ENCODE measurements around the gene TMEM203.

The TMEM203 gene

GRCh38 chr9:137183980-137184595 lies 21.4 kb downstream of the TMEM203 start:
- no peak overlapping the region for H3K4me3 ChIP-seq (ENCODE audit: low read length)
- no peak for TF ChIP-seq ZNF274 (IDR thresholded peaks at IDR 0.05; ENCODE audit: low read depth, low read length)

GRCh38 chr9:137182836-137183235 lies 22.6 kb downstream of the TMEM203 start:
- TF ChIP-seq ZNF274 (IDR thresholded peaks at IDR 0.05; ENCODE audit: low read depth, low read length), result no peak
- H3K4me3 ChIP-seq (ENCODE audit: low read length), result no peak overlapping the region

- TF ChIP-seq ZNF274 (IDR thresholded peaks at IDR 0.05; ENCODE audit: low read depth, low read length), result no peak
These were observed 23.8 kb downstream of the TMEM203 start for GRCh38 chr9:137181680-137182079.

GRCh38 chr9:137180491-137180890 lies 25.0 kb downstream of the TMEM203 start:
- TF ChIP-seq ZNF274 (IDR thresholded peaks at IDR 0.05; ENCODE audit: low read depth, low read length), result no peak
- H3K4me3 ChIP-seq (ENCODE audit: low read length), result no peak overlapping the region

More at GRCh38 chr9:137181680-137182079, 23.8 kb downstream of the TMEM203 start:
- no peak overlapping the region for H3K4me3 ChIP-seq (ENCODE audit: low read length)

- no peak overlapping the region for H3K4me3 ChIP-seq (ENCODE audit: low read length)
- no peak for TF ChIP-seq ZNF274 (IDR thresholded peaks at IDR 0.05; ENCODE audit: low read depth, low read length)
These were observed 25.7 kb downstream of the TMEM203 start for GRCh38 chr9:137179761-137180160.

GRCh38 chr9:137178939-137179630 lies 26.4 kb downstream of the TMEM203 start:
- no peak overlapping the region for H3K4me3 ChIP-seq (ENCODE audit: low read length)
- no peak for TF ChIP-seq ZNF274 (IDR thresholded peaks at IDR 0.05; ENCODE audit: low read depth, low read length)

- H3K4me3 ChIP-seq (ENCODE audit: low read length), result no peak overlapping the region
- no peak for TF ChIP-seq ZNF274 (IDR thresholded peaks at IDR 0.05; ENCODE audit: low read depth, low read length)
These were observed 27.1 kb downstream of the TMEM203 start for GRCh38 chr9:137178201-137178938.

GRCh38 chr9:137176302-137177182 lies 28.9 kb downstream of the TMEM203 start:
- H3K4me3 ChIP-seq (ENCODE audit: low read length), result no peak overlapping the region
- TF ChIP-seq ZNF274 (IDR thresholded peaks at IDR 0.05; ENCODE audit: low read depth, low read length), result no peak

- no peak for TF ChIP-seq ZNF274 (IDR thresholded peaks at IDR 0.05; ENCODE audit: low read depth, low read length)
- H3K4me3 ChIP-seq (ENCODE audit: low read length), result no peak overlapping the region
These were observed 30.0 kb downstream of the TMEM203 start for GRCh38 chr9:137175345-137175961.

- H3K4me3 ChIP-seq (ENCODE audit: low read length), result no peak overlapping the region
- no peak for TF ChIP-seq ZNF274 (IDR thresholded peaks at IDR 0.05; ENCODE audit: low read depth, low read length)
These were observed 30.6 kb downstream of the TMEM203 start for GRCh38 chr9:137174722-137175293.

GRCh38 chr9:137173796-137174664 lies 31.4 kb downstream of the TMEM203 start:
- no peak for TF ChIP-seq ZNF274 (IDR thresholded peaks at IDR 0.05; ENCODE audit: low read depth, low read length)

More at GRCh38 chr9:137173796-137174664, 31.4 kb downstream of the TMEM203 start:
- no peak overlapping the region for H3K4me3 ChIP-seq (ENCODE audit: low read length)

Data from GM08714 (cell line).